Natural killer cell (primary cell): Measurements from ENCODE around the gene TGFBR3. TPM values are rescaled to one million over a fixed set of nuclear protein-coding genes. Genes with fewer than 3 reads are reported as not detected.

ENCODE experiments used
- ATAC-seq, 3 donors: fragments of 150-1000 bp in 2 of 3; fragments of 200-7000 bp in 1 of 3; cut with Tn5 transposase; 1 replicate in 1 of 3; 2 replicates in 2 of 3; pipeline ENCODE4 v1.10.0; 2021; ENCODE audit warnings: mild to moderate bottlenecking in 2 of 3, moderate library complexity in 2 of 3
- DNase-seq, 2 donors: peaks; one replicate each; pipeline versions ENCODE4 v3.0.0 to v3.0.0-alpha.2; 2013 to 2021; ENCODE audit warnings: mixed read lengths in 1 of 2
- H3K27ac ChIP-seq: one replicate; pipeline ENCODE4 v1.5.1; 2013; ENCODE audit warnings: mild to moderate bottlenecking, low read length
- H3K27me3 ChIP-seq: one replicate; pipeline ENCODE4 v1.6.1; 2013; ENCODE audit warnings: low read length; ENCODE audit not compliant: control insufficient read depth, insufficient read depth
- H3K36me3 ChIP-seq: one replicate; pipeline ENCODE4 v1.6.1; 2013; ENCODE audit warnings: low read length; ENCODE audit not compliant: control insufficient read depth, insufficient read depth
- H3K4me1 ChIP-seq: one replicate; pipeline ENCODE4 v1.6.1; 2013; ENCODE audit warnings: low read length; ENCODE audit not compliant: control insufficient read depth, insufficient read depth
- H3K4me3 ChIP-seq: one replicate; pipeline ENCODE4 v1.5.1; 2013; ENCODE audit warnings: low read length
- H3K9me3 ChIP-seq: one replicate; pipeline ENCODE4 v1.6.1; 2013; ENCODE audit warnings: low read length; ENCODE audit not compliant: control insufficient read depth, insufficient read depth
- H3K27ac Mint-ChIP-seq, 2 donors: one replicate each; pipeline ENCODE4 v1.8.0; 2022; ENCODE audit warnings: mild to moderate bottlenecking in 2 of 2, mixed read lengths in 2 of 2, moderate library complexity in 1 of 2
- H3K27me3 Mint-ChIP-seq, 2 donors: one replicate each; pipeline ENCODE4 v1.8.0; 2022; ENCODE audit warnings: low read depth in 2 of 2, mixed read lengths in 2 of 2
- H3K36me3 Mint-ChIP-seq: one replicate; pipeline ENCODE4 v1.8.0; 2022; ENCODE audit warnings: mixed read lengths
- H3K4me1 Mint-ChIP-seq, 2 donors: one replicate each; pipeline ENCODE4 v1.8.0; 2022; ENCODE audit warnings: mixed read lengths in 2 of 2
- H3K4me3 Mint-ChIP-seq: one replicate; pipeline ENCODE4 v1.8.0; 2022; ENCODE audit warnings: mild to moderate bottlenecking, moderate library complexity, mixed read lengths
- H3K9me3 Mint-ChIP-seq, 2 donors: one replicate each; pipeline ENCODE4 v1.8.0; 2022; ENCODE audit warnings: mixed read lengths in 2 of 2
- CTCF ChIP-seq: fragments of 200-600 bp; IDR thresholded peaks from one replicate; pipeline ENCODE4 v1.8.0; 2022; ENCODE audit warnings: antibody characterized with exemption
- WGBS: methylation state at CpG from one replicate; pipeline ENCODE4 v1.1.7; 2013; ENCODE audit warnings: missing lambda C conversion rate; ENCODE audit not compliant: insufficient coverage; 5-methylcytosine and 5-hydroxymethylcytosine counted together
- intact Hi-C: fragments of 100-400 bp; cut with micrococcal nuclease; formaldehyde crosslinking; loops from one replicate; pipeline ENCODE4 v1.14.2; 2022
- total RNA-seq, 4 donors: library from RNA; stranded (reverse); fragments of 120-200 nt in 1 of 4; gene quantifications; one replicate each; pipeline versions ENCODE4 v1.2.3 to v1.2.4, GENCODE V29; 2013 to 2022

TGFBR3 gene
- total RNA-seq, 3 donors from 2014 or later (not counting 1 experiment from before 2014, with no cell fraction given) = 225 to 274 (median 243) TPM

- Mint-ChIP-seq H3K9me3 (no peaks in the 10 kb centered on the region), H3K4me3 (peak overlapping the region; percentile 47), H3K4me1 (peaks cover 66 to 79% of the 10 kb centered on the region in 2 donors), H3K27me3 (no peaks in the 10 kb centered on the region), H3K36me3 (no peaks in the 10 kb centered on the region), H3K27ac (peak overlapping the region; percentile 79 to 85)
- 82% methylated on average over 2 of the region's 3 CpGs for WGBS
- H3K4me1 ChIP-seq = peaks cover 26% of the 10 kb centered on the region
- no peak for ATAC-seq
- H3K27ac ChIP-seq = no peak overlapping the region
- peaks cover 14% of the 10 kb centered on the region for H3K36me3 ChIP-seq
- no peak overlapping the region for H3K4me3 ChIP-seq
- intact Hi-C loops = loop anchor here (5.0 kb wide), 1 partner anchor 36 kb away; no protein-coding TSS in a partner anchor
- no peaks in the 10 kb centered on the region for H3K9me3 ChIP-seq
- TF ChIP-seq CTCF = no peak
- no peaks in the 10 kb centered on the region for H3K27me3 ChIP-seq
- no peak for DNase-seq
These were observed 22.5 kb downstream of the TGFBR3 start for GRCh38 chr1:91863498-91863897.

GRCh38 chr1:91862120-91862519 is 23.8 kb downstream of the TGFBR3 start:
- H3K27ac Mint-ChIP-seq = peak overlapping the region; percentile 78 to 85
- no peak for DNase-seq
- TF ChIP-seq CTCF = no peak
- 87% methylated on average over 3 of the region's 3 CpGs for WGBS
- no peaks in the 10 kb centered on the region for H3K27me3 Mint-ChIP-seq
- H3K4me3 Mint-ChIP-seq = peak overlapping the region; percentile 21
- no peak for ATAC-seq
- H3K36me3 ChIP-seq = peaks cover 20% of the 10 kb centered on the region
- H3K4me3 ChIP-seq = no peak overlapping the region
- intact Hi-C loops = loop anchor here (5.0 kb wide), 1 partner anchor 35 kb away; no protein-coding TSS in a partner anchor
- H3K9me3 Mint-ChIP-seq = no peaks in the 10 kb centered on the region
- peaks cover 19% of the 10 kb centered on the region for H3K4me1 ChIP-seq
- no peaks in the 10 kb centered on the region for H3K36me3 Mint-ChIP-seq
- H3K27ac ChIP-seq = no peak overlapping the region
- no peaks in the 10 kb centered on the region for H3K9me3 ChIP-seq
- H3K4me1 Mint-ChIP-seq = peaks cover 60 to 76% of the 10 kb centered on the region in 2 donors
- no peaks in the 10 kb centered on the region for H3K27me3 ChIP-seq

- no peak for DNase-seq
- Histone ChIP-seq H3K4me1 (peaks cover 16% of the 10 kb centered on the region), H3K27me3 (no peaks in the 10 kb centered on the region), H3K9me3 (no peaks in the 10 kb centered on the region), H3K4me3 (no peak overlapping the region), H3K36me3 (peaks cover 27% of the 10 kb centered on the region), H3K27ac (no peak overlapping the region)
- peaks cover 61 to 63% of the 10 kb centered on the region in 2 donors for H3K4me1 Mint-ChIP-seq
- no peak for ATAC-seq
- 100% methylated on average over 1 of the region's 2 CpGs for WGBS
- TF ChIP-seq CTCF = no peak
- no peaks in the 10 kb centered on the region for H3K27me3 Mint-ChIP-seq
- no peaks in the 10 kb centered on the region for H3K9me3 Mint-ChIP-seq
- no peaks in the 10 kb centered on the region for H3K36me3 Mint-ChIP-seq
- intact Hi-C loops = no loop called here
- no peak overlapping the region for H3K4me3 Mint-ChIP-seq
- peak overlapping the region; percentile 83 to 85 for H3K27ac Mint-ChIP-seq
These were observed 28.3 kb downstream of the TGFBR3 start for GRCh38 chr1:91857557-91858239.
